Activated B cell treated with CpG ODN at 0.5 μM for 24 hours (primary cell): ENCODE data around the gene OSCAR. TPM values are rescaled to one million over a fixed set of nuclear protein-coding genes. Genes with fewer than 3 reads are reported as not detected.

ENCODE experiments used
- ATAC-seq: fragments of 200-7000 bp; cut with Tn5 transposase; one replicate; pipeline ENCODE4 v1.10.0; 2021; ENCODE audit warnings: low read depth, mild to moderate bottlenecking, moderate library complexity
- CTCF ChIA-PET: fragments of 350-600 bp; sonication (Branson Sonifier 250); formaldehyde crosslinking; loops from one replicate; lab custom pipeline; 2021; ENCODE audit warnings: antibody characterized with exemption; lab: Charles Lee
- POLR2A ChIA-PET: fragments of 350-600 bp; sonication (Branson Sonifier 250); formaldehyde crosslinking; loops from one replicate; lab custom pipeline; 2021; ENCODE audit warnings: antibody characterized with exemption; lab: Charles Lee
- DNase-seq: peaks from one replicate; pipeline ENCODE4 v3.0.0; 2022
- H3K27ac Mint-ChIP-seq: one replicate; pipeline ENCODE4 v1.8.0; 2020; ENCODE audit warnings: mixed read lengths
- H3K27me3 Mint-ChIP-seq: one replicate; pipeline ENCODE4 v1.8.0; 2021; ENCODE audit warnings: mixed read lengths
- H3K36me3 Mint-ChIP-seq: one replicate; pipeline ENCODE4 v1.8.0; 2021; ENCODE audit warnings: low read depth, mixed read lengths
- H3K4me1 Mint-ChIP-seq: one replicate; pipeline ENCODE4 v1.8.0; 2021; ENCODE audit warnings: mixed read lengths
- H3K4me3 Mint-ChIP-seq: one replicate; pipeline ENCODE4 v1.8.0; 2020; ENCODE audit warnings: mild to moderate bottlenecking, mixed read lengths
- H3K9me3 Mint-ChIP-seq: one replicate; pipeline ENCODE4 v1.8.0; 2020; ENCODE audit warnings: mixed read lengths
- intact Hi-C: fragments of 100-400 bp; cut with micrococcal nuclease; formaldehyde crosslinking; loops from one replicate; pipeline ENCODE4 v1.15.1; 2024
- total RNA-seq: library from RNA; stranded (reverse); gene quantifications from 2 replicates; pipeline ENCODE4 v1.2.3, GENCODE V29; 2022
- TF ChIP-seq, protein P1 (sequence below): fragments of 200-600 bp; IDR thresholded peaks from one replicate; pipeline ENCODE4 v1.8.0; 2022; ENCODE audit warnings: antibody characterized with exemption, mild to moderate bottlenecking

OSCAR gene
- total RNA-seq, 1 donor from 2014 or later = 0.16 TPM

DNA sequence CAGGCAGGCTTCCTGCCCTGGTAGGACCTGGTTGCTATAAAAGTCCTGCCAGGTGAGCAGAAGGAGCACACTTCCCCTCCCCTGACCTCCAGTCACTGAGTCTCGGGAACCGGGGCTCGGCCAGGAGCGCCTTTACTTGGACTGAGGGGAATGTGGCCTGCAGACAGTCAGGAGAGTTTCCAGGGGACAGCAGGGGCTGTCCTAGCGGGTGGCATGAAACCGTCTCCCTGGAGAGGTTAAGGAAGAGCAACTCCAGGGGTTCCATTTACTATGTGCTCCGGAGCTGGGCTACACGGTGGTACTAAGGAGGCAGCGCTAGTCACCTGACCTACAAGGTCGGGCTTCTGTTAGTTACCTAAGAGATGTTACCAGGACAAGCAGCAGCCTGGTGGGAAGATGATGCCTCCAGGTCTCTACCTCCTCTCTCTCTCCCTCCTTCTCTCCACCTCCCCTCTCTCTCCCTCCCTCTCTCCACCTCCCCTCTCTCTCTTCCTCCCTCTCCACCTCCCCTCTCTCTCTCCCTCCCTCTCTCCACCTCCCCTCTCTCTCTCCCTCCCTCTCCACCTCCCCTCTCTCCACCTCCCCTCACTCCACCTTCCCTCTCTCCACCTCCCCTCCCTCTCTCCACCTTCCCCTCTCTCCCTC lies 32.8 kb upstream of the OSCAR start:
- TF ChIP-seq, protein P1, sequence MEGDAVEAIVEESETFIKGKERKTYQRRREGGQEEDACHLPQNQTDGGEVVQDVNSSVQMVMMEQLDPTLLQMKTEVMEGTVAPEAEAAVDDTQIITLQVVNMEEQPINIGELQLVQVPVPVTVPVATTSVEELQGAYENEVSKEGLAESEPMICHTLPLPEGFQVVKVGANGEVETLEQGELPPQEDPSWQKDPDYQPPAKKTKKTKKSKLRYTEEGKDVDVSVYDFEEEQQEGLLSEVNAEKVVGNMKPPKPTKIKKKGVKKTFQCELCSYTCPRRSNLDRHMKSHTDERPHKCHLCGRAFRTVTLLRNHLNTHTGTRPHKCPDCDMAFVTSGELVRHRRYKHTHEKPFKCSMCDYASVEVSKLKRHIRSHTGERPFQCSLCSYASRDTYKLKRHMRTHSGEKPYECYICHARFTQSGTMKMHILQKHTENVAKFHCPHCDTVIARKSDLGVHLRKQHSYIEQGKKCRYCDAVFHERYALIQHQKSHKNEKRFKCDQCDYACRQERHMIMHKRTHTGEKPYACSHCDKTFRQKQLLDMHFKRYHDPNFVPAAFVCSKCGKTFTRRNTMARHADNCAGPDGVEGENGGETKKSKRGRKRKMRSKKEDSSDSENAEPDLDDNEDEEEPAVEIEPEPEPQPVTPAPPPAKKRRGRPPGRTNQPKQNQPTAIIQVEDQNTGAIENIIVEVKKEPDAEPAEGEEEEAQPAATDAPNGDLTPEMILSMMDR = no peak
- POLR2A ChIA-PET = no interaction called here
- Mint-ChIP-seq H3K27me3 (no peaks in the 10 kb centered on the region), H3K9me3 (no peaks in the 10 kb centered on the region), H3K36me3 (peaks cover 31% of the 10 kb centered on the region), H3K27ac (no peak overlapping the region), H3K4me1 (peaks cover 18% of the 10 kb centered on the region), H3K4me3 (no peak overlapping the region)
- ATAC-seq (no peak), DNase-seq (no peak)
- CTCF ChIA-PET = no interaction called here
- intact Hi-C loops = no loop called here

DNA sequence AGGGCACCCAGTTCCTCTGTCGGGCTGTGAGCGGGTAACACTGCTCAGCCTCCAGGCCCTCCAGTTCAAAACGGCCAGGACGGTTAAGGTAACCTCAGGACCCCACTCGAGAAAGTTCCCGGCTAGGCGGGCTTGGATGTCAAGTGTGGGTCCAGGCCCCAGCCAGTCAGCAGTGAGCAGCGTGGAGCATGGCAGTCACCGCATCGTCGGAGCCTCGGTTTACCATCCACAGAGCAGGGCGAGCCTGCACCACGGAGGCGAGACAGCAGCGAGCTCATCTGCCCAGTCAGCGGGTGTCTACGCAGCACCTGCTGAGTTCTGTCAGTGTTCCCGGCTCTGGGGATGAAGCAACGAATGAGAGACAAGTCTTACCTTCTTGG lies 29.0 kb upstream of the OSCAR start:
- Mint-ChIP-seq H3K4me1 (no peaks in the 10 kb centered on the region), H3K27me3 (no peaks in the 10 kb centered on the region), H3K4me3 (no peak overlapping the region), H3K36me3 (peaks cover 58% of the 10 kb centered on the region), H3K9me3 (no peaks in the 10 kb centered on the region), H3K27ac (no peak overlapping the region)
- intact Hi-C loops = no loop called here
- TF ChIP-seq, protein P1 = no peak
- CTCF ChIA-PET = no interaction called here
- no peak for ATAC-seq
- DNase-seq = no peak
- POLR2A ChIA-PET = interaction anchor here (0.7 kb wide), 1 partner anchor 15 kb away, joined by 4 read pairs; no protein-coding TSS in a partner anchor

DNA sequence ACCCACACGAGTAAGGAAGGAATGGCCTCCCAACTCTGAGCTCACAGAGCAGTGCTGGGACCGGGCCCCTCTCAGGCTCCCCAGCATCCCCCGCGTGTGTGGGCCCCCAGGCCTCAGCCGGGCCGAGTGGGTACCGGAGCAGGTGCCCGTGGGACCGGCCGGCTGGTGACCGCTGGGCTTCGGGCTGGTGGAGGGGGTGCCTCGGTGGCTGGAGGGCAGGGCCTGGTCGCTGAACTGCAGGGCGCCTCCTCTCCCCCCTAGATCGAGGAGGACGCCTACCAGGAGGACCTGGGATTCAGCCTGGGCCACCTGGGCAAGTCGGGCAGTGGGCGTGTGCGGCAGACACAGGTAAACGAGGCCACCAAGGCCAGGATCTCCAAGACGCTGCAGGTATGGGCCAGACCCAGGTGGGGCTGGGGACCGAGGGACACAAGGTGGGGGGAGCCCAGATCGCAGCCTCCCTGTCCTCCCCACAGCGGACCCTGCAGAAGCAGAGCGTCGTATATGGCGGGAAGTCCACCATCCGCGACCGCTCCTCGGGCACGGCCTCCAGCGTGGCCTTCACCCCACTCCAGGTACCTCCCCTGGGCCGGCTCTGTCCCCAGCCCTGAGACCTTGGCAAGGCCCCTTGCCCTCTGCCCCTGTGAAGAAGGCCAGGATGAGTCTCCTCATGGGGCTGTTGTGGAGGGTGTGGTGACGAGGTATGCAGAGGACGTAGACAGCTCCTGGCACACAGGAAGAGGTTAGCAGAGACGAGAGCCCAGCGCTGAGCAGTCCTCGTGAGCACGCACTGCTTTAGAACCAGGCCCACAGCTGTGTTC lies 28.4 kb upstream of the OSCAR start:
- peaks cover 64% of the 10 kb centered on the region for H3K36me3 Mint-ChIP-seq
- H3K4me1 Mint-ChIP-seq = no peaks in the 10 kb centered on the region

DNA sequence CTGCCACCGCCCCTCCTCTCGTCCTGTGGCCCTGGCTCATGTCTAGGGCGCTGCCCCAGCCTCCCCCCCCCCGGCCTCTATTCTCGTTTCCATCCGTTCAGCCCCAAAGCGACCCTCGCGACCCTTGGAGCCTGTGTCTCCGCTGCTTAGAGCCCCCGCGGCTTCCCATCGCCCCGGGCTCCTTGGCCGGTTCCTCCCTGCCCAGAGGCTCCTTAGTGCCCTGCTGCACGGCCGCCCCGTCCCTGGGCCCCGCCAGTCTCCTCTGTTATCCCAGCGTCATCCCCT lies 27.8 kb upstream of the OSCAR start:
- Mint-ChIP-seq H3K36me3 (peaks cover 70% of the 10 kb centered on the region), H3K9me3 (no peaks in the 10 kb centered on the region), H3K4me3 (no peak overlapping the region), H3K27me3 (no peaks in the 10 kb centered on the region), H3K4me1 (no peaks in the 10 kb centered on the region), H3K27ac (no peak overlapping the region)
- POLR2A ChIA-PET = no interaction called here
- TF ChIP-seq, protein P1 = no peak
- ATAC-seq (no peak), DNase-seq (no peak)
- CTCF ChIA-PET = no interaction called here
- intact Hi-C loops = no loop called here

More for the DNA sequence above, 28.4 kb upstream of the OSCAR start:
- ATAC-seq = no peak
- DNase-seq = no peak
- TF ChIP-seq, protein P1 = no peak
- Mint-ChIP-seq H3K27ac (no peak overlapping the region), H3K27me3 (no peaks in the 10 kb centered on the region), H3K4me3 (no peak overlapping the region), H3K9me3 (no peaks in the 10 kb centered on the region)
- ChIA-PET POLR2A (no interaction called here), CTCF (no interaction called here)
- intact Hi-C loops = no loop called here

DNA sequence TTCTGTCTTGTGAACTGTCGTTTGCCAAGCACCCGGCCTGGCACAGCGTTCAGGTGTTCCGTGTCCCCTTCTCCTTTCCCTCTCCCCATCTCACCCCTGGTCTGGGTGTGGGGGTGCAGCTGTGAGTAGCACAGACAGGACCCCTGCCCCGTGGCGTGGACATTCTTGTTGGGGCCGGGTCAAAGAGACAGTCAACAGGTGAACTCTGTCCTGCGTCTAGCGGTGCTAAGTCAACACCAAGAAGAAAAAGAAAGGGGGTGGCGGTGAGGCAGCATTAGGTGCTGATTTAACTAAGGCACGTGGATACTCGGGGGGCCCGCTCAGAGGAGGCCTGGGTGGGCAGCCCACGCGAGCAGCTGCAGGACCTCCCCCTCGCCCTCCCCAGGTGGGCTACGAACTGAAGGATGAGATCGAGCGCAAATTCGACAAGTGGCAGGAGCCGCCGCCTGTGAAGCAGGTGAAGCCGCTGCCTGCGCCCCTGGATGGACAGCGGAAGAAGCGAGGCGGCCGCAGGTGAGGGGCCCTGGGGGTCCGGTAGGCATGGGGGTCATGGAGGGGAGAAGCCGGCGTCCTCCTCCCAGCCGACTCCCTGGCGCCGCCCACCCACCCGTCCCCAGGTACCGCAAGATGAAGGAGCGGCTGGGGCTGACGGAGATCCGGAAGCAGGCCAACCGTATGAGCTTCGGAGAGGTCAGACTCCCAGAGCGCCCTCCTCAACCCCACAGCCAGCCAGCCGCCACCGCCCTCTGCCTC lies 27.3 kb upstream of the OSCAR start:
- no peak overlapping the region for H3K27ac Mint-ChIP-seq
- TF ChIP-seq, protein P1 = no peak
- ATAC-seq (no peak), DNase-seq (no peak)
- no peak overlapping the region for H3K4me3 Mint-ChIP-seq
- no peaks in the 10 kb centered on the region for H3K27me3 Mint-ChIP-seq
- no peaks in the 10 kb centered on the region for H3K4me1 Mint-ChIP-seq
- H3K36me3 Mint-ChIP-seq = peaks cover 75% of the 10 kb centered on the region
- ChIA-PET POLR2A (no interaction called here), CTCF (no interaction called here)
- intact Hi-C loops = no loop called here
- H3K9me3 Mint-ChIP-seq = no peaks in the 10 kb centered on the region
